ENCODE data around the gene PRKACB.

GRCh38 chr1:84168783-84169182 lies 24.7 kb downstream of the PRKACB start:
- TF ChIP-seq, protein P1, sequence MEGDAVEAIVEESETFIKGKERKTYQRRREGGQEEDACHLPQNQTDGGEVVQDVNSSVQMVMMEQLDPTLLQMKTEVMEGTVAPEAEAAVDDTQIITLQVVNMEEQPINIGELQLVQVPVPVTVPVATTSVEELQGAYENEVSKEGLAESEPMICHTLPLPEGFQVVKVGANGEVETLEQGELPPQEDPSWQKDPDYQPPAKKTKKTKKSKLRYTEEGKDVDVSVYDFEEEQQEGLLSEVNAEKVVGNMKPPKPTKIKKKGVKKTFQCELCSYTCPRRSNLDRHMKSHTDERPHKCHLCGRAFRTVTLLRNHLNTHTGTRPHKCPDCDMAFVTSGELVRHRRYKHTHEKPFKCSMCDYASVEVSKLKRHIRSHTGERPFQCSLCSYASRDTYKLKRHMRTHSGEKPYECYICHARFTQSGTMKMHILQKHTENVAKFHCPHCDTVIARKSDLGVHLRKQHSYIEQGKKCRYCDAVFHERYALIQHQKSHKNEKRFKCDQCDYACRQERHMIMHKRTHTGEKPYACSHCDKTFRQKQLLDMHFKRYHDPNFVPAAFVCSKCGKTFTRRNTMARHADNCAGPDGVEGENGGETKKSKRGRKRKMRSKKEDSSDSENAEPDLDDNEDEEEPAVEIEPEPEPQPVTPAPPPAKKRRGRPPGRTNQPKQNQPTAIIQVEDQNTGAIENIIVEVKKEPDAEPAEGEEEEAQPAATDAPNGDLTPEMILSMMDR (IDR thresholded peaks at IDR 0.05; ENCODE audit: borderline replicate concordance, extremely low read depth, low read length, poor library complexity, severe bottlenecking): no peak
- TF ChIP-seq EZH2 (IDR thresholded peaks at IDR 0.05; ENCODE audit: borderline replicate concordance, low read depth, low read length, severe bottlenecking): no peak

All from DND-41 (cell line).